AG04449 (cell line): ENCODE data around the gene AIMP1.

Experiments used
- CTCF ChIA-PET: fragments of 350-600 bp; formaldehyde crosslinking; extraction: SDS; loops from one replicate; lab custom pipeline; 2021; ENCODE audit warnings: antibody characterized with exemption; lab: Yijun Ruan, JAX
- POLR2A ChIA-PET: fragments of 400-600, 350-600 bp; formaldehyde crosslinking; extraction: SDS; loops from one replicate; lab custom pipeline; 2020; ENCODE audit warnings: antibody characterized with exemption, inconsistent platforms; lab: Yijun Ruan, JAX
- DNase-seq: peaks from one replicate; pipeline ENCODE4 v3.0.0-alpha.2; 2010; ENCODE audit warnings: low read depth, low spot score
- H3K4me3 ChIP-seq: 2 replicates; pipeline ENCODE4 v1.5.1; 2011; ENCODE audit warnings: low read depth, mild to moderate bottlenecking, control low read depth, low read length
- CTCF ChIP-seq: IDR thresholded peaks from one replicate; pipeline ENCODE4 v1.5.1; 2011; ENCODE audit warnings: mild to moderate bottlenecking, moderate library complexity, low read length, control low read depth, inconsistent platforms; ENCODE audit not compliant: insufficient read depth; ENCODE audit errors: missing control alignments

Gene AIMP1

GRCh38 chr4:106323119-106323518, 6.8 kb downstream of the AIMP1 start:
- H3K4me3 ChIP-seq: no peak overlapping the region
- ChIA-PET POLR2A (no interaction called here), CTCF (no interaction called here)
- no peak for DNase-seq
- TF ChIP-seq CTCF: no peak

- POLR2A ChIA-PET: no interaction called here
- DNase-seq: no peak
- H3K4me3 ChIP-seq: no peak overlapping the region
- no peak for TF ChIP-seq CTCF
- CTCF ChIA-PET: interaction anchor here (0.6 to 3.5 kb wide), 5 partner anchors 17 to 491 kb away, joined by 3 to 13 read pairs (median 4); no protein-coding TSS in a partner anchor
Observed at GRCh38 chr4:106325800-106326199, 9.4 kb downstream of the AIMP1 start.

- no peak for DNase-seq
- POLR2A ChIA-PET: no interaction called here
- CTCF ChIA-PET: interaction anchor here (0.7 to 4.6 kb wide), 21 partner anchors 10 to 569 kb away, joined by 3 to 59 read pairs (median 5); partner anchors contain the start of genes GIMD1 and TBCK
- H3K4me3 ChIP-seq: no peak overlapping the region
- peak; percentile 54 for TF ChIP-seq CTCF
Observed at GRCh38 chr4:106329041-106329618, 12.8 kb downstream of the AIMP1 start.

- ChIA-PET POLR2A (no interaction called here), CTCF (interaction anchor here (1.0 kb wide), 1 partner anchor 170 kb away, joined by 3 read pairs; no protein-coding TSS in a partner anchor)
- H3K4me3 ChIP-seq: no peak overlapping the region
- no peak for DNase-seq
- no peak for TF ChIP-seq CTCF
Observed at GRCh38 chr4:106333186-106333585, 16.8 kb downstream of the AIMP1 start.

GRCh38 chr4:106334741-106335470, 18.6 kb downstream of the AIMP1 start:
- TF ChIP-seq CTCF: no peak
- DNase-seq: no peak
- CTCF ChIA-PET: interaction anchor here (1.1 to 1.4 kb wide), 4 partner anchors 22 to 481 kb away, joined by 3 to 4 read pairs (median 4); no protein-coding TSS in a partner anchor
- H3K4me3 ChIP-seq: no peak overlapping the region
- POLR2A ChIA-PET: no interaction called here

- CTCF ChIA-PET: no interaction called here
- no peak overlapping the region for H3K4me3 ChIP-seq
- no peak for DNase-seq
- POLR2A ChIA-PET: no interaction called here
- TF ChIP-seq CTCF: no peak
Observed at GRCh38 chr4:106336618-106337017, 20.3 kb downstream of the AIMP1 start.
